Tibial artery (tissue), 4 donors: Measurements from ENCODE around the gene CTU2.

ENCODE experiments used
- DNase-seq, 2 donors: peaks; one replicate each; pipeline ENCODE4 v3.0.0-alpha.2; 2019
- H3K27ac ChIP-seq, 2 donors: fragments of 200-600 bp; sonication (generic) in 1 of 2; 1 replicate in 1 of 2; 2 replicates in 1 of 2; pipeline ENCODE4 v1.5.1; 2018 to 2019; ENCODE audit warnings: mild to moderate bottlenecking in 1 of 2
- H3K27me3 ChIP-seq, 2 donors: fragments of 200-600 bp; sonication (generic) in 1 of 2; one replicate each; pipeline versions ENCODE4 v1.5.1 to v1.6.0; 2016 to 2019
- H3K36me3 ChIP-seq, 3 donors: fragments of 200-600 bp; sonication (generic) in 2 of 3; one replicate each; pipeline ENCODE4 v1.5.1; 2016 to 2019; ENCODE audit warnings: mild to moderate bottlenecking in 2 of 3
- H3K4me1 ChIP-seq, 4 donors: fragments of 200-600 bp; sonication (generic) in 2 of 4; 1 replicate in 3 of 4; 2 replicates in 1 of 4; pipeline ENCODE4 v1.5.1; 2016 to 2019
- H3K4me3 ChIP-seq, 2 donors: fragments of 200-600 bp; sonication (generic) in 1 of 2; 1 replicate in 1 of 2; 2 replicates in 1 of 2; pipeline ENCODE4 v1.5.1; 2018 to 2019; ENCODE audit warnings: mild to moderate bottlenecking in 2 of 2
- H3K9me3 ChIP-seq, 3 donors: fragments of 200-600 bp; sonication (generic) in 1 of 3; one replicate each; pipeline ENCODE4 v1.5.1; 2016 to 2019
- intact Hi-C: fragments of 100-400 bp; cut with DNase I; formaldehyde crosslinking; loops from one replicate; pipeline ENCODE4 v1.15.0; 2023; ENCODE audit warnings: low total_unique reads
- TF ChIP-seq, protein P1 (sequence below), 2 experiments: fragments of 200-600 bp in 1 of 2; fragments of 450-650 bp in 1 of 2; IDR thresholded peaks; one replicate each; pipeline ENCODE4 v1.5.1; 2017 to 2019; ENCODE audit warnings: antibody characterized with exemption in 2 of 2, mild to moderate bottlenecking in 1 of 2, moderate library complexity in 1 of 2

Gene CTU2

DNA sequence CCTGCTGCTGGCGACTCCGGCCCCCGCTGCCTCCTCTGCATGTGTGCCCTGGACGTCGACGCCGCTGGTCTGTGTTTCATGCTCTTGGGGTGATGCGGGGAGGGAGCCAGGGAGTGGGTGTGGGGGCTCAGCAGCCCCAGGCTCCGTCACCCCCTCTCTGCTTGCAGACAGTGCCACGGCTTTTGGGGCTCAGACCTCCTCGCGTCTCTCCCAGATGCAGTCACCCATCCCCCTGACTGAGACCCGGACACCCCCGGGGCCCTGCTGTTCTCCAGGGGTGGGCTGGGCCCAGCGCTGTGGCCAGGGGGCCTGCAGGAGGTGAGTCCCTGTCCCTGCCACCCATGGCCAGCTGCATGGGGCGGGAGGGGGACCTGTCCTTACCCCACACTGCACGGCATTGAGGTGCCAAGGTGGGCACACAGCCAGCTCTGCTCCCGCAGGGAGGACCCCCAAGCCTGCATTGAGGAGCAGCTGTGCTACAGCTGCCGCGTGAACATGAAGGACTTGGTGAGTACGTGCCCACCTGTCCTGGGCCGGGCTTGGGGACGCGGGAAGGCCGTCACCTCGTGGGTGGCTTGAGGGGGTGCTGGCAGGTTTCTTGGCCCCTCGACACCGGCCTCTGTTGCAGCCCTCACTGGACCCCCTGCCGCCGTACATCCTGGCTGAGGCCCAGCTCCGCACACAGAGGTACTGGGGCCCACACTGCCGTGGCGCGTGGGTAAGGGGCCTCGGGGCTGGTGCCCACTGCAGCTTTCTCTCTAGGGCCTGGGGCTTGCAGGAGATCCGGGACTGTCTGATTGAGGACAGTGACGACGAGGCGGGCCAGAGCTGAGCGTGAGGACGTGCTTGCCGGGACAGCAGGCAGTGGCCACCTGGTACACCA, 8.4 kb downstream of the CTU2 start:
- H3K27me3 ChIP-seq: no peaks in the 10 kb centered on the region
- H3K4me3 ChIP-seq: no peak overlapping the region
- no peak for DNase-seq
- TF ChIP-seq, protein P1, sequence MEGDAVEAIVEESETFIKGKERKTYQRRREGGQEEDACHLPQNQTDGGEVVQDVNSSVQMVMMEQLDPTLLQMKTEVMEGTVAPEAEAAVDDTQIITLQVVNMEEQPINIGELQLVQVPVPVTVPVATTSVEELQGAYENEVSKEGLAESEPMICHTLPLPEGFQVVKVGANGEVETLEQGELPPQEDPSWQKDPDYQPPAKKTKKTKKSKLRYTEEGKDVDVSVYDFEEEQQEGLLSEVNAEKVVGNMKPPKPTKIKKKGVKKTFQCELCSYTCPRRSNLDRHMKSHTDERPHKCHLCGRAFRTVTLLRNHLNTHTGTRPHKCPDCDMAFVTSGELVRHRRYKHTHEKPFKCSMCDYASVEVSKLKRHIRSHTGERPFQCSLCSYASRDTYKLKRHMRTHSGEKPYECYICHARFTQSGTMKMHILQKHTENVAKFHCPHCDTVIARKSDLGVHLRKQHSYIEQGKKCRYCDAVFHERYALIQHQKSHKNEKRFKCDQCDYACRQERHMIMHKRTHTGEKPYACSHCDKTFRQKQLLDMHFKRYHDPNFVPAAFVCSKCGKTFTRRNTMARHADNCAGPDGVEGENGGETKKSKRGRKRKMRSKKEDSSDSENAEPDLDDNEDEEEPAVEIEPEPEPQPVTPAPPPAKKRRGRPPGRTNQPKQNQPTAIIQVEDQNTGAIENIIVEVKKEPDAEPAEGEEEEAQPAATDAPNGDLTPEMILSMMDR (IDR thresholded peaks at IDR 0.05): no peak
- no peaks in the 10 kb centered on the region for H3K9me3 ChIP-seq
- peaks cover 43 to 76% (median 64%) of the 10 kb centered on the region in 3 donors for H3K36me3 ChIP-seq
- intact Hi-C loops: no loop called here
- H3K27ac ChIP-seq: no peak overlapping the region
- no peaks in the 10 kb centered on the region for H3K4me1 ChIP-seq

DNA sequence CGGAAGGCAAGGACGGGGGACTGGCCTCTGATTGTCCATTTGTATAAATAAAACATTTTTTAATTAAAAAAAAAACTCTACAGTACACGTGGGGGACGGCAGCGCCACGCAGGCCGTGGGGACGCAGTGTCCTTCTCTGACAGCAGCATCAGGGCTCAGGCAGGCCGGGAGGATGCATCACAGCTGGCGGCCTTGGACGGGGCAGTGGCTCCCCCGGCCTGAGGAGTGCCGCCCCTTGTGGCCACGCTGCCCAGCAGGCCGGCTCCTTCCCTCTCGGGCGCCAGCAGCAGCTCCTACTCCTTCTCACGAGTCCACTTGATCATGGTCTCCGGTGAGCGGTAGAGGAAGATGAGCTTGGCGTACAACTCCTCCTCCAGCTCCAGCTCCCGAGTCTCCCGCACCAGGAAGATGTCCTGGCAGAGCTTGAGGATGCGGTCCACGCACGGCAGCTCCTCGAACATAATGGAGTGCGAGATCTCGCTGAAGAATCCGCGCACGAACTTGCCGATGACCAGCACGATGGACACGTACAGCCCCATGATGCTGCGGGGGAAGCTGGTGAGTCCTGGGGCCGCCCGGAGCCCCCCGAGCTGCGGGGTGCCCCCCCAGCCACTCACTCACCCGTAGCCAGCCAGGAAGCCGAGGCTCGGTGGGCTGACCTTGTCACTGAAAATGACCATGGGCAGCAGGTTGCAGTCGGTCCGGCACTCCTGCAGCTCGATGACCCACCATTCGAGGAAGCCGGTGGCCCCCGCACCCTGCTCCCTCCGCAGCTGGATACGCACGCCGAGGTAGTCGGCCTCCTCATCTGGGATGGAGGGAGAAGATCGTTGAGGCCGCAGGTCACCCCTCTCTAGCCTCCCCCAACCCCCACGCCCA, 9.2 kb downstream of the CTU2 start:
- no peak for DNase-seq
- H3K36me3 ChIP-seq: peaks cover 48 to 81% (median 73%) of the 10 kb centered on the region in 3 donors
- H3K27me3 ChIP-seq: no peaks in the 10 kb centered on the region
- intact Hi-C loops: no loop called here
- no peak overlapping the region for H3K27ac ChIP-seq
- no peaks in the 10 kb centered on the region for H3K4me1 ChIP-seq
- TF ChIP-seq, protein P1 (IDR thresholded peaks at IDR 0.05): no peak
- H3K4me3 ChIP-seq: no peak overlapping the region
- no peaks in the 10 kb centered on the region for H3K9me3 ChIP-seq

DNA sequence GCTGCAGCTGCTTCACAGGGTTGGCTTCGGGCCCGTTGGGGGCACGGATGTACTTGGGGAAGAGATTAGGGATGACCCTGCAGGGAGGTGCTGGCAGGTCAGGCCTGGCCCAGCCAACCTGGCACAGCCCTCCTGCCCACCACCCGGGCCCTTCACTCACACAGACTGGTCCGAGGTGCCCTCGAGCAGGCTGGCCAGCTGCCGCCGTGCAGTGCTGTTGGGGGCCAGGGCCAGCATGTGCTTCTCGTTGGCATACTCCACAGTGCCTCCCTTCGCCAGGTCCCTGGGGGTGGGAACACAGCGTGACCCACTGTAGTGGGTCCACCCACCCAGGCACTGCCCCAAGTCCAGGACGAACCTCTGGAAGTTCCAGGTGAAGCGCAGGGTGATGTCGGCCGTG, 9.9 kb downstream of the CTU2 start:
- DNase-seq: no peak
- TF ChIP-seq, protein P1 (IDR thresholded peaks at IDR 0.05): no peak
- H3K9me3 ChIP-seq: no peaks in the 10 kb centered on the region
- peaks cover 54 to 88% (median 80%) of the 10 kb centered on the region in 3 donors for H3K36me3 ChIP-seq
- no peaks in the 10 kb centered on the region for H3K27me3 ChIP-seq
- no peak overlapping the region for H3K27ac ChIP-seq
- intact Hi-C loops: no loop called here
- H3K4me1 ChIP-seq: no peaks in the 10 kb centered on the region
- no peak overlapping the region for H3K4me3 ChIP-seq

DNA sequence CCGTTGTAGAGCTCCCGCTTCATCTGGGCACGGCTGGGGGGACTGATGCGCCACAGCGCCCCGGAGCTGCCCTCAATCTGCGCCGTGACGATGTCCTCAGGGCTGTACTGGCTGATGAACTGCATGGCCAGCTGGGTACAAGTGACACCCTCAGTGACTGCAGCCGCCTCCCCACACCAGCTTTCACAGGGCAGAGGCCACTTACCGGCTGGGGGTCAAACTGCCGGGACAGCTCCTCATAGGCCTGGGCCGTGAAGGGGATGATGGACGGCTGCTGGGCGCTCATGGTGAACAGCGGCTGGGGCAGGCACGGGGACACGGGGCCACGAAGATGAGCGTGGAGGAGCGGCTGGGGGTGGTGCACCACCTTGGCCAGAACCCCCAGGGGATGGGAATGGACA, 10.3 kb downstream of the CTU2 start:
- Histone ChIP-seq H3K9me3 (no peaks in the 10 kb centered on the region), H3K36me3 (peaks cover 57 to 92% (median 84%) of the 10 kb centered on the region in 3 donors), H3K4me3 (no peak overlapping the region), H3K27me3 (no peaks in the 10 kb centered on the region), H3K27ac (no peak overlapping the region), H3K4me1 (no peaks in the 10 kb centered on the region)
- TF ChIP-seq, protein P1 (IDR thresholded peaks at IDR 0.05): no peak
- intact Hi-C loops: no loop called here
- no peak for DNase-seq

DNA sequence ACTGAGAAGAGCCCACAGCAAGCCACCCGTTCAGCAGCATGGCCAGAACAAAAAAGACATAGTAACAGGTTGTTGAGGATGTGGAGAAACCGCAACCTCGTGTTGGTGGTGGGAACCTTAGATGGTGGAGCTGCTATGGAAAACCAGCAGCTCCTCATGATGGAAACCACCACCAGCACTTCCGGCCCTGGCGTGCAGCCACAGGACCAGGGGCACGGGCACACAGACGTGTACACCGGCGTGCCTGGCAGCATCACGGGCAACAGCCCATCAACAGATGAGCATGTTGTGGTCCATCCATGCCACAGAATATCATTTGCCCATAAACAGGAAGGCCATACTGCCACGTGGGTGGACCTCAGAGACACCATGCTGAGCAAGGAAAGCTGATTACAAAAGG, 11.9 kb downstream of the CTU2 start:
- H3K36me3 ChIP-seq: peaks cover 71 to 100% (median 99%) of the 10 kb centered on the region in 3 donors
- H3K4me1 ChIP-seq: no peaks in the 10 kb centered on the region
- TF ChIP-seq, protein P1 (IDR thresholded peaks at IDR 0.05): no peak
- H3K9me3 ChIP-seq: no peaks in the 10 kb centered on the region
- H3K27ac ChIP-seq: no peak overlapping the region
- intact Hi-C loops: no loop called here
- DNase-seq: no peak
- no peaks in the 10 kb centered on the region for H3K27me3 ChIP-seq
- H3K4me3 ChIP-seq: no peak overlapping the region
